A673 (cell line): ENCODE data around the gene ISYNA1. TPM values are rescaled to one million over a fixed set of nuclear protein-coding genes. Genes with fewer than 3 reads are reported as not detected.

Experiments used
- BruUV-seq: library from RNA; stranded (reverse); fragments of 400-500 nt; replicated peaks from 2 replicates; lab custom pipeline; 2021; lab: Mats Ljungman, UMichigan
- CTCF ChIA-PET: fragments of 300-600 bp; sonication (Branson Sonifier 250); formaldehyde crosslinking; loops from one replicate; lab custom pipeline; 2022; ENCODE audit warnings: antibody characterized with exemption; lab: Charles Lee
- POLR2A ChIA-PET: fragments of 300-600 bp; sonication (Branson Sonifier 250); formaldehyde crosslinking; loops from one replicate; lab custom pipeline; 2022; ENCODE audit warnings: antibody characterized with exemption; ENCODE audit not compliant: low non-redundant PET; lab: Charles Lee
- DNase-seq: peaks from one replicate; pipeline ENCODE4 v3.0.0-alpha.2; 2015; ENCODE audit warnings: low spot score
- H3K27ac ChIP-seq: fragments of 200-600 bp; sonication (generic); 2 replicates; pipeline ENCODE4 v1.5.1; 2016; ENCODE audit warnings: mixed run types, low read depth, mild to moderate bottlenecking, mixed read lengths, antibody characterized with exemption, low read length; ENCODE audit not compliant: poor library complexity, severe bottlenecking
- H3K27me3 ChIP-seq: fragments of 200-600 bp; sonication (generic); replicated peaks from 2 replicates; pipeline ENCODE4 v1.6.1; 2017; ENCODE audit warnings: mixed run types, low read depth, mild to moderate bottlenecking, mixed read lengths, antibody characterized with exemption, low read length; ENCODE audit not compliant: insufficient read depth, poor library complexity
- H3K36me3 ChIP-seq: fragments of 200-600 bp; sonication (generic); 2 replicates; pipeline ENCODE4 v1.6.1; 2016; ENCODE audit warnings: mixed run types, mild to moderate bottlenecking, mixed read lengths, antibody characterized with exemption, low read length; ENCODE audit not compliant: insufficient read depth, poor library complexity, severe bottlenecking
- H3K4me1 ChIP-seq: fragments of 200-600 bp; sonication (generic); 2 replicates; pipeline ENCODE4 v1.6.1; 2017; ENCODE audit warnings: mixed run types, mild to moderate bottlenecking, mixed read lengths, antibody characterized with exemption, low read length; ENCODE audit not compliant: insufficient read depth, poor library complexity, severe bottlenecking
- H3K4me3 ChIP-seq: fragments of 200-600 bp; sonication (generic); 2 replicates; pipeline ENCODE4 v1.5.1; 2016; ENCODE audit warnings: low read depth, mixed run types, mild to moderate bottlenecking, mixed read lengths, low read length; ENCODE audit not compliant: poor library complexity, severe bottlenecking
- H3K9me3 ChIP-seq: fragments of 200-600 bp; sonication (generic); 2 replicates; pipeline ENCODE4 v1.6.1; 2016; ENCODE audit warnings: mixed run types, low read depth, mild to moderate bottlenecking, mixed read lengths, antibody characterized with exemption, low read length; ENCODE audit not compliant: poor library complexity, severe bottlenecking
- EZH2 ChIP-seq: fragments of 200-600 bp; sonication (generic); IDR thresholded peaks from 2 replicates; pipeline ENCODE4 v1.6.1; 2017; ENCODE audit warnings: borderline replicate concordance, low read depth, mild to moderate bottlenecking, mixed read lengths, antibody characterized with exemption, low read length; ENCODE audit not compliant: poor library complexity, severe bottlenecking
- intact Hi-C: fragments of 100-400 bp; cut with micrococcal nuclease; formaldehyde crosslinking; loops from one replicate; pipeline ENCODE4 v1.10.0; 2022; ENCODE audit not compliant: unreplicated experiment
- total RNA-seq: library from RNA; stranded (reverse); gene quantifications from 2 replicates; pipeline ENCODE4 v1.2.3, GENCODE V29; 2021
- TF ChIP-seq, protein P1 (sequence below): fragments of 300-800, 200-600 bp; sonication (generic); conservative IDR thresholded peaks from 2 replicates; pipeline ENCODE4 v1.5.1; 2017; ENCODE audit warnings: low read depth, mild to moderate bottlenecking, antibody characterized with exemption, low read length, moderate library complexity, mixed read lengths

Gene ISYNA1
- total RNA-seq, 1 experiment from 2014 or later, result 153 TPM

- Histone ChIP-seq H3K27ac (peak overlapping the region; percentile 56), H3K4me3 (peak overlapping the region; percentile 45), H3K9me3 (no peaks in the 10 kb centered on the region), H3K4me1 (peaks cover 88% of the 10 kb centered on the region), H3K36me3 (peaks cover 14% of the 10 kb centered on the region), H3K27me3 (no peaks in the 10 kb centered on the region)
- intact Hi-C loops, result no loop called here
- no TSS peak for BruUV-seq
- TF ChIP-seq EZH2, result no peak
- TF ChIP-seq, protein P1, sequence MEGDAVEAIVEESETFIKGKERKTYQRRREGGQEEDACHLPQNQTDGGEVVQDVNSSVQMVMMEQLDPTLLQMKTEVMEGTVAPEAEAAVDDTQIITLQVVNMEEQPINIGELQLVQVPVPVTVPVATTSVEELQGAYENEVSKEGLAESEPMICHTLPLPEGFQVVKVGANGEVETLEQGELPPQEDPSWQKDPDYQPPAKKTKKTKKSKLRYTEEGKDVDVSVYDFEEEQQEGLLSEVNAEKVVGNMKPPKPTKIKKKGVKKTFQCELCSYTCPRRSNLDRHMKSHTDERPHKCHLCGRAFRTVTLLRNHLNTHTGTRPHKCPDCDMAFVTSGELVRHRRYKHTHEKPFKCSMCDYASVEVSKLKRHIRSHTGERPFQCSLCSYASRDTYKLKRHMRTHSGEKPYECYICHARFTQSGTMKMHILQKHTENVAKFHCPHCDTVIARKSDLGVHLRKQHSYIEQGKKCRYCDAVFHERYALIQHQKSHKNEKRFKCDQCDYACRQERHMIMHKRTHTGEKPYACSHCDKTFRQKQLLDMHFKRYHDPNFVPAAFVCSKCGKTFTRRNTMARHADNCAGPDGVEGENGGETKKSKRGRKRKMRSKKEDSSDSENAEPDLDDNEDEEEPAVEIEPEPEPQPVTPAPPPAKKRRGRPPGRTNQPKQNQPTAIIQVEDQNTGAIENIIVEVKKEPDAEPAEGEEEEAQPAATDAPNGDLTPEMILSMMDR, result no peak
- POLR2A ChIA-PET, result no interaction called here
- no peak for DNase-seq
- CTCF ChIA-PET, result interaction anchor here (0.8 to 1.1 kb wide), 2 partner anchors 9 to 149 kb away, joined by 4 to 6 read pairs; partner anchors contain the start of gene SSBP4
Observed at GRCh38 chr19:18428173-18428786, 9.7 kb downstream of the ISYNA1 start.

GRCh38 chr19:18427743-18428113 is 10.2 kb downstream of the ISYNA1 start:
- Histone ChIP-seq H3K4me1 (peaks cover 88% of the 10 kb centered on the region), H3K36me3 (peaks cover 14% of the 10 kb centered on the region), H3K27me3 (no peaks in the 10 kb centered on the region), H3K27ac (peak overlapping the region; percentile 56), H3K4me3 (no peak overlapping the region), H3K9me3 (no peaks in the 10 kb centered on the region)
- POLR2A ChIA-PET, result no interaction called here
- no TSS peak for BruUV-seq
- DNase-seq, result no peak
- no peak for TF ChIP-seq EZH2
- TF ChIP-seq, protein P1, result no peak
- intact Hi-C loops, result no loop called here
- CTCF ChIA-PET, result no interaction called here

DNA sequence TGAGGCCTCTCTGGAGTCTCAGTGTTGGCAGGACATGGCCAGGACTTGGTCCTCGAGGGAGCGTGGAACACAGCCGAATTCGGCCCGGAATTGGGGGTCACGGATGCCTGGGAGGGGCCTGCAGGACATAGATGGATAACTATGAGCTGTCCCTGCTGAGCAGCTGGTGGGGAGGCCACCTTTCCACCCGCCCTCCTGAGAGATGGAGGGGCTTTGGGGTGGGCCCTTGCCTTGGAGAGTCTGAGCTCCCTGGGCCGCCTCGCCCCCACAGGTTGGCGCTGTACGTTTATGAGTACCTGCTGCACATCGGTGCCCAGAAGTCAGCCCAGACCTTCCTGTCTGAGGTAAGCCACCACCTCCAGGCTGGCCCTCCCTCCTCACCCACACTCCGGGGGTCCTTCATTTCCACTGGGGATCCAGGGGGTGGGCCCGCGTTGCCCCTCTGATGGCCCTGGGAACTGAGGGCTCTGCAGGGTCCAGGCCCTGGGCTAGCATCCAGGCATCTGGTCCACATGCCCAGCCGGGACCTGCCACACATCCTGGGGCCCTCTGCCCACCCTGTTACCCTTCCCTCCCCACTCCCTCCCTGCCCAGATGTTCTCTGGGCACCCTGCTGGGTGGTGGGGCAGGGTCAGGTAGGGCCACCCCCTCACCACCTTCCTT is 10.7 kb downstream of the ISYNA1 start:
- Histone ChIP-seq H3K27ac (peak overlapping the region; percentile 56), H3K27me3 (no peaks in the 10 kb centered on the region), H3K4me1 (peaks cover 89% of the 10 kb centered on the region), H3K4me3 (no peak overlapping the region), H3K36me3 (peaks cover 13% of the 10 kb centered on the region), H3K9me3 (no peaks in the 10 kb centered on the region)
- no peak for DNase-seq
- intact Hi-C loops, result no loop called here
- CTCF ChIA-PET, result no interaction called here
- no peak for TF ChIP-seq EZH2
- TF ChIP-seq, protein P1, result no peak
- BruUV-seq, result no TSS peak
- POLR2A ChIA-PET, result no interaction called here
